GM12875 (cell line): ENCODE data around the gene TCFL5.
A peak's percentile ranks its signal among the peaks of the same experiment; 100 is the strongest.

ENCODE experiments used
- H3K4me3 ChIP-seq: one replicate; pipeline ENCODE4 v1.5.1; 2011; ENCODE audit warnings: low read depth, low read length, control low read depth
- CTCF ChIP-seq: IDR thresholded peaks from 2 replicates; pipeline ENCODE4 v1.5.1; 2011; ENCODE audit warnings: low read depth, mild to moderate bottlenecking, control low read depth, inconsistent platforms, low read length, moderate library complexity, borderline replicate concordance; ENCODE audit not compliant: insufficient read depth

Gene TCFL5

GRCh38 chr20:62861726-62862336 lies at the start of gene TCFL5:
TCFL5 (minus strand) TSS chr20:62861822; CDS start chr20:62861670, 152 bp downstream.
- TF ChIP-seq CTCF, result no peak
- H3K4me3 ChIP-seq, result peak within 1 kb of the TSS; percentile 41

GRCh38 chr20:62910777-62911497 lies 49.3 kb upstream of the TCFL5 start:
- no peak for TF ChIP-seq CTCF
- H3K4me3 ChIP-seq, result no peak overlapping the region

GRCh38 chr20:62910217-62910766 lies 48.7 kb upstream of the TCFL5 start:
- H3K4me3 ChIP-seq, result no peak overlapping the region
- no peak for TF ChIP-seq CTCF

GRCh38 chr20:62908971-62909791 lies 47.6 kb upstream of the TCFL5 start:
- H3K4me3 ChIP-seq, result no peak overlapping the region
- no peak for TF ChIP-seq CTCF

GRCh38 chr20:62907384-62908317 lies 46.0 kb upstream of the TCFL5 start:
- peak; percentile 69 for TF ChIP-seq CTCF
- no peak overlapping the region for H3K4me3 ChIP-seq

- no peak overlapping the region for H3K4me3 ChIP-seq
- TF ChIP-seq CTCF, result no peak
Observed at GRCh38 chr20:62906647-62907375, 45.2 kb upstream of the TCFL5 start.
